OCI-LY7 (cell line): ENCODE measurements around the gene ARIH2. TPM values are rescaled to one million over a fixed set of nuclear protein-coding genes. Genes with fewer than 3 reads are reported as not detected.

Experiments
- BruUV-seq: library from RNA; stranded (reverse); fragments of 400-500 nt; replicated peaks from 2 replicates; lab custom pipeline; 2021; lab: Mats Ljungman, UMichigan
- CTCF ChIA-PET: fragments of 300-600 bp; sonication (Branson Sonifier 250); formaldehyde crosslinking; loops from one replicate; lab custom pipeline; 2022; ENCODE audit warnings: antibody characterized with exemption; ENCODE audit not compliant: unreplicated experiment; lab: Charles Lee
- POLR2A ChIA-PET: fragments of 300-600 bp; sonication (Branson Sonifier 250); formaldehyde crosslinking; loops from one replicate; lab custom pipeline; 2022; ENCODE audit warnings: antibody characterized with exemption; lab: Charles Lee
- DNase-seq: peaks from one replicate; pipeline ENCODE4 v3.0.0-alpha.2; 2015; ENCODE audit warnings: low spot score
- H2AFZ ChIP-seq: fragments of 200-600 bp; sonication (generic), shearing (Covaris generic); 2 replicates; pipeline ENCODE4 v1.6.1; 2014; ENCODE audit warnings: mild to moderate bottlenecking, antibody characterized with exemption, low read length, moderate library complexity
- H3K27ac ChIP-seq: fragments of 200-600 bp; sonication (generic); 2 replicates; pipeline ENCODE4 v1.5.1; 2014; ENCODE audit warnings: mixed run types, low read depth, mild to moderate bottlenecking, moderate library complexity, low read length, inconsistent platforms; ENCODE audit not compliant: poor library complexity, severe bottlenecking
- H3K36me3 ChIP-seq: fragments of 200-600 bp; sonication (generic); 2 replicates; pipeline ENCODE4 v1.6.1; 2014; ENCODE audit warnings: mild to moderate bottlenecking, antibody characterized with exemption, low read length, moderate library complexity, mixed read lengths; ENCODE audit not compliant: insufficient read depth
- H3K4me1 ChIP-seq: fragments of 200-600 bp; sonication (generic); 2 replicates; pipeline ENCODE4 v1.5.1; 2014; ENCODE audit warnings: mild to moderate bottlenecking, low read length; ENCODE audit not compliant: insufficient read depth, poor library complexity, severe bottlenecking
- H3K4me2 ChIP-seq: fragments of 200-600 bp; sonication (generic); 2 replicates; pipeline ENCODE4 v1.6.1; 2014; ENCODE audit warnings: mild to moderate bottlenecking, low read length
- H3K4me3 ChIP-seq: fragments of 200-600 bp; sonication (generic); 2 replicates; pipeline ENCODE4 v1.5.1; 2014; ENCODE audit warnings: mild to moderate bottlenecking, low read depth, low read length; ENCODE audit not compliant: poor library complexity, severe bottlenecking
- H3K79me2 ChIP-seq: fragments of 200-600 bp; sonication (generic); 2 replicates; pipeline ENCODE4 v1.6.1; 2016; ENCODE audit warnings: low read depth, mild to moderate bottlenecking, low read length, moderate library complexity, mixed read lengths; ENCODE audit not compliant: insufficient read depth
- H3K9me2 ChIP-seq: fragments of 200-600 bp; sonication (generic); 2 replicates; pipeline ENCODE4 v1.6.1; 2016; ENCODE audit warnings: mild to moderate bottlenecking, low read length, mixed read lengths; ENCODE audit not compliant: insufficient read depth
- H3K9me3 ChIP-seq: fragments of 200-600 bp; sonication (generic); 2 replicates; pipeline ENCODE4 v1.6.1; 2014; ENCODE audit warnings: mild to moderate bottlenecking, mixed run types, low read length, mixed read lengths
- H4K20me1 ChIP-seq: fragments of 200-600 bp; sonication (generic); 2 replicates; pipeline ENCODE4 v1.6.1; 2014; ENCODE audit warnings: mild to moderate bottlenecking, antibody characterized with exemption, low read length, moderate library complexity, mixed read lengths; ENCODE audit not compliant: insufficient read depth
- EZH2phosphoT487 ChIP-seq: fragments of 200-600 bp; sonication (generic); IDR thresholded peaks from 2 replicates; pipeline ENCODE4 v1.6.1; 2018; ENCODE audit warnings: low read depth, borderline replicate concordance, mild to moderate bottlenecking, mixed run types, antibody characterized with exemption, low read length, moderate library complexity, mixed read lengths
- intact Hi-C: fragments of 100-400 bp; cut with micrococcal nuclease; formaldehyde crosslinking; loops from one replicate; pipeline ENCODE4 v1.10.0; 2022; ENCODE audit not compliant: unreplicated experiment
- total RNA-seq, 2 experiments: library from RNA; depleted of rRNA in 1 of 2; stranded (reverse); fragments of >200 nt in 1 of 2; shearing (Covaris generic) in 1 of 2; gene quantifications; 2 replicates each; pipeline ENCODE4 v1.2.3, GENCODE V29; 2014 to 2022
- TF ChIP-seq, protein P1 (sequence below): fragments of 200-600 bp; sonication (generic); conservative IDR thresholded peaks from 2 replicates; pipeline ENCODE4 v1.5.1; 2014; ENCODE audit warnings: mild to moderate bottlenecking, antibody characterized with exemption, low read length, moderate library complexity, mixed read lengths

ARIH2 gene
- total RNA-seq, 2 experiments from 2014 or later = 124 to 131 TPM

DNA sequence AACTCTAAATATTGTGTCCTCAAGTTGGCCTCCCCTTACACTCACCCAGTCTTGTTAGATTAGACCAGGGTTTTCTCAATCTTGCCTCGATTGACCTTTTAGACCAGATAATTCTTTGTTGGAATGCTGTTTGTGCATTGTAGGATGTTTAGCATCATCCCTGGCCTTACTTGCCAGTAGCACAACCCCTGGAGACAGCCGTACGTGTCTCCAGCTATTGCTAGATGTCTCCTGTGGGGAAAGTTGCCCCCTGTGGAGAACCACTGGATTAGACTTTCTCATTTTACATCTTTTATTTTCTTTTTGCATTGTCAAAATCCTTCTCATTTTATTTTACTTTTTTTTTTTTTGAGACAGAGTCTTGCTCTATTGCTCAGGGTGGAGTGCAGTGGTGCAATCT is 90.8 kb downstream of the ARIH2 start:
- Histone ChIP-seq H3K9me2 (no peaks in the 10 kb centered on the region), H2AFZ (no peak overlapping the region), H3K9me3 (no peaks in the 10 kb centered on the region), H3K79me2 (peaks cover 21% of the 10 kb centered on the region; the same call in 1 of the 2 replicates), H3K4me3 (no peak overlapping the region), H4K20me1 (peaks cover 9% of the 10 kb centered on the region; the same call in 1 of the 2 replicates), H3K4me2 (no peak overlapping the region), H3K27ac (no peak overlapping the region), H3K4me1 (peaks cover 18% of the 10 kb centered on the region), H3K36me3 (peaks cover 36% of the 10 kb centered on the region)
- no peak for DNase-seq
- POLR2A ChIA-PET = interaction anchor here (0.6 to 3.2 kb wide), 5 partner anchors 12 to 695 kb away, joined by 3 to 42 read pairs (median 3); partner anchors contain the start of gene NDUFAF3
- CTCF ChIA-PET = no interaction called here
- intact Hi-C loops = loop anchor here (5.0 kb wide), 1 partner anchor 83 kb away; the partner anchor contains the start of gene QRICH1
- TF ChIP-seq, protein P1, sequence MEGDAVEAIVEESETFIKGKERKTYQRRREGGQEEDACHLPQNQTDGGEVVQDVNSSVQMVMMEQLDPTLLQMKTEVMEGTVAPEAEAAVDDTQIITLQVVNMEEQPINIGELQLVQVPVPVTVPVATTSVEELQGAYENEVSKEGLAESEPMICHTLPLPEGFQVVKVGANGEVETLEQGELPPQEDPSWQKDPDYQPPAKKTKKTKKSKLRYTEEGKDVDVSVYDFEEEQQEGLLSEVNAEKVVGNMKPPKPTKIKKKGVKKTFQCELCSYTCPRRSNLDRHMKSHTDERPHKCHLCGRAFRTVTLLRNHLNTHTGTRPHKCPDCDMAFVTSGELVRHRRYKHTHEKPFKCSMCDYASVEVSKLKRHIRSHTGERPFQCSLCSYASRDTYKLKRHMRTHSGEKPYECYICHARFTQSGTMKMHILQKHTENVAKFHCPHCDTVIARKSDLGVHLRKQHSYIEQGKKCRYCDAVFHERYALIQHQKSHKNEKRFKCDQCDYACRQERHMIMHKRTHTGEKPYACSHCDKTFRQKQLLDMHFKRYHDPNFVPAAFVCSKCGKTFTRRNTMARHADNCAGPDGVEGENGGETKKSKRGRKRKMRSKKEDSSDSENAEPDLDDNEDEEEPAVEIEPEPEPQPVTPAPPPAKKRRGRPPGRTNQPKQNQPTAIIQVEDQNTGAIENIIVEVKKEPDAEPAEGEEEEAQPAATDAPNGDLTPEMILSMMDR = no peak
- TF ChIP-seq EZH2phosphoT487 = no peak
- BruUV-seq = no TSS peak

DNA sequence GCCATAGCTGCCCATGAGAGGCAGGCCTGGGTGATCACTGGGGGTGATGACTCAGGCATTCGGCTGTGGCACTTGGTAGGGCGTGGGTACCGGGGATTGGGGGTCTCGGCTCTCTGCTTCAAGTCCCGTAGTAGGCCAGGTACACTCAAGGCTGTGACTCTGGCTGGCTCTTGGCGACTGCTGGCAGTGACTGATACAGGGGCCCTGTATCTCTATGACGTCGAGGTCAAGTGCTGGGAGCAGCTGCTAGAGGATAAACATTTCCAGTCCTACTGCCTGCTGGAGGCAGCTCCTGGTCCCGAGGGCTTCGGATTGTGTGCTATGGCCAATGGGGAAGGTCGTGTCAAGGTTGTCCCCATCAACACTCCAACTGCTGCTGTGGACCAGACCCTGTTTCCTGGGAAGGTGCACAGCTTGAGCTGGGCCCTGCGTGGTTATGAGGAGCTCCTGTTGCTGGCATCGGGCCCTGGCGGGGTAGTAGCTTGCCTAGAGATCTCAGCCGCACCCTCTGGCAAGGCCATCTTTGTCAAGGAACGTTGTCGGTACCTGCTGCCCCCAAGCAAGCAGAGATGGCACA is 93.9 kb downstream of the ARIH2 start:
- Histone ChIP-seq H3K36me3 (peaks cover 61% of the 10 kb centered on the region), H3K9me3 (no peaks in the 10 kb centered on the region), H3K4me1 (peaks cover 12% of the 10 kb centered on the region), H3K27ac (no peak overlapping the region), H2AFZ (no peak overlapping the region), H3K79me2 (peaks cover 21% of the 10 kb centered on the region; the same call in 1 of the 2 replicates), H3K4me3 (no peak overlapping the region), H3K9me2 (no peaks in the 10 kb centered on the region), H4K20me1 (peaks cover 9% of the 10 kb centered on the region; the same call in 1 of the 2 replicates), H3K4me2 (no peak overlapping the region)
- BruUV-seq = no TSS peak
- TF ChIP-seq, protein P1 = no peak
- TF ChIP-seq EZH2phosphoT487 = no peak
- ChIA-PET POLR2A (no interaction called here), CTCF (interaction anchor here (0.6 kb wide), 1 partner anchor 265 kb away, joined by 3 read pairs; no protein-coding TSS in a partner anchor)
- DNase-seq = no peak
- intact Hi-C loops = no loop called here
